Suprapubic skin (tissue), 4 donors: ENCODE data around the gene RNF214. TPM values are rescaled to one million over a fixed set of nuclear protein-coding genes. Genes with fewer than 3 reads are reported as not detected.
"Not testable (repeated sequence)": the region's sequence is repeated elsewhere in the genome, so short reads cannot be mapped to it uniquely, and the experiment has no call there.

Experiments
- DNase-seq, 2 donors: peaks; one replicate each; pipeline ENCODE4 v3.0.0-alpha.2; 2019; ENCODE audit warnings: low spot score in 2 of 2
- H3K27ac ChIP-seq: fragments of 200-600 bp; sonication (generic); one replicate; pipeline ENCODE4 v1.5.1; 2019
- H3K27me3 ChIP-seq: fragments of 200-600 bp; sonication (generic); one replicate; pipeline ENCODE4 v1.5.1; 2019
- H3K36me3 ChIP-seq: fragments of 200-600 bp; sonication (generic); one replicate; pipeline ENCODE4 v1.5.1; 2019
- H3K4me1 ChIP-seq: fragments of 200-600 bp; sonication (generic); one replicate; pipeline ENCODE4 v1.5.1; 2019
- H3K4me3 ChIP-seq: fragments of 200-600 bp; sonication (generic); one replicate; pipeline ENCODE4 v1.5.1; 2019; ENCODE audit warnings: mild to moderate bottlenecking
- H3K9me3 ChIP-seq: fragments of 200-600 bp; sonication (generic); one replicate; pipeline ENCODE4 v1.5.1; 2019
- EP300 ChIP-seq: sonication (generic); formaldehyde crosslinking; IDR thresholded peaks from one replicate; pipeline ENCODE4 v1.6.1; 2017; ENCODE audit warnings: antibody characterized with exemption
- POLR2A ChIP-seq, 2 donors: fragments of 450-650 bp; IDR thresholded peaks; one replicate each; pipeline ENCODE4 v1.6.1; 2017; ENCODE audit warnings: antibody characterized with exemption in 2 of 2, mild to moderate bottlenecking in 2 of 2, moderate library complexity in 2 of 2
- POLR2AphosphoS5 ChIP-seq, 3 donors: sonication (generic); formaldehyde crosslinking; IDR thresholded peaks; one replicate each; pipeline ENCODE4 v1.6.1; 2017; ENCODE audit warnings: antibody characterized with exemption in 3 of 3
- WGBS: methylation state at CpG from one replicate; pipeline ENCODE4 v1.1.5; 2018; 5-methylcytosine and 5-hydroxymethylcytosine counted together
- total RNA-seq, 4 donors: library from RNA; depleted of rRNA; stranded (reverse); fragments of >200 nt; gene quantifications; one replicate each; pipeline ENCODE4 v1.1.0, GENCODE V29; 2016
- TF ChIP-seq, protein P1 (sequence below), 2 donors: fragments of 200-600 bp in 1 of 2; fragments of 450-650 bp in 1 of 2; sonication (generic) in 1 of 2; IDR thresholded peaks; one replicate each; pipeline ENCODE4 v1.5.1; 2016 to 2019; ENCODE audit warnings: antibody characterized with exemption in 2 of 2, mild to moderate bottlenecking in 1 of 2, moderate library complexity in 1 of 2

RNF214 gene
- 10 to 100 TPM in 3 of 4 donors, 1 to 10 TPM in 1; 6.7 to 22.9 (median 12.2) TPM for total RNA-seq

DNA sequence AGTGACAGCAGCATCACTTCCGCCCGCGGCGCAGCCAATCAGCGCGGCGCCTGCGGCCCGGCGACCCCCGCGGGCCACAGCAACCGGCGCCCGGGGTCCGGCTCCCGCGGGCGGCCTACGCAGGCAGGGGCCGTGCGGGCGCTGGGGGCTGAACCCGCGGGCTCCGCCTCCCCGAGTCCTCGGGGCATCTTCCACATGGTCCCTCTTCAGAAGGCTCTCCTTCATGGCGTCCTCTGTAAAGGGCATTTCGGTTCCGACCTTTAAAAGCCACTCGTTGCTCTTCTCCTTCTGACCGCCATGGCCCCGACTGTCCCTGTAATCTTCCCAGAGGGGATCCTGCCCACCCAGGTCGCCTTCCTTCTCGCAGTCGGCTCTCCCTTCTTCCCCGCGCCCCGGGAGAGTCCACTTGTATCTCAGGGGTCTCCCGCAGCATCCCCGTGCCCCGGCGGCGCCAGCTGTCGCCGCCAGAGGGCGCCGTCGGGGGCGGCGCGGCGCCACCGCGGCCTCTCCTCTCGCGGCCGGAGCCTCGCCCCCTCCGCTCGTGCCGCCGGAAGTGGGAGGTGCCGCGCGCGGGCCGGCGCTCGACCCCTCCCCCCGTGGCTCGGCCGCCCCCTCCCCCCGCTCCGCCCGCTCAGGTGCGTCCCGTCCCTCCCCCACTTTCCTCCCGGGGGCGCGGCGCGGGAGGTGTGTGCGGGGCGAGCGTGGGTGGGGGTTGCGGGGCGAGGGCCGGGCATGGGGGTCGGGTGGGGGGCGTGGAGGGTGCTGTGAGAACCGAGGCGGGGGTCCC, at the start of gene RNF214:
RNF214 (plus strand) TSS at position 580 of the 787 bp plus-strand sequence. CDS start 1,602 bp downstream, outside the sequence.
- Histone ChIP-seq H3K4me1 (peaks cover 41% of the 10 kb centered on the region), H3K36me3 (peaks cover 29% of the 10 kb centered on the region), H3K4me3 (peak within 1 kb of the TSS; percentile 92), H3K27me3 (no peaks in the 10 kb centered on the region), H3K27ac (peak within 1 kb of the TSS; percentile 95), H3K9me3 (no peaks in the 10 kb centered on the region)
- 1% methylated on average over 19 of the region's 94 CpGs for WGBS
- TF ChIP-seq, protein P1, sequence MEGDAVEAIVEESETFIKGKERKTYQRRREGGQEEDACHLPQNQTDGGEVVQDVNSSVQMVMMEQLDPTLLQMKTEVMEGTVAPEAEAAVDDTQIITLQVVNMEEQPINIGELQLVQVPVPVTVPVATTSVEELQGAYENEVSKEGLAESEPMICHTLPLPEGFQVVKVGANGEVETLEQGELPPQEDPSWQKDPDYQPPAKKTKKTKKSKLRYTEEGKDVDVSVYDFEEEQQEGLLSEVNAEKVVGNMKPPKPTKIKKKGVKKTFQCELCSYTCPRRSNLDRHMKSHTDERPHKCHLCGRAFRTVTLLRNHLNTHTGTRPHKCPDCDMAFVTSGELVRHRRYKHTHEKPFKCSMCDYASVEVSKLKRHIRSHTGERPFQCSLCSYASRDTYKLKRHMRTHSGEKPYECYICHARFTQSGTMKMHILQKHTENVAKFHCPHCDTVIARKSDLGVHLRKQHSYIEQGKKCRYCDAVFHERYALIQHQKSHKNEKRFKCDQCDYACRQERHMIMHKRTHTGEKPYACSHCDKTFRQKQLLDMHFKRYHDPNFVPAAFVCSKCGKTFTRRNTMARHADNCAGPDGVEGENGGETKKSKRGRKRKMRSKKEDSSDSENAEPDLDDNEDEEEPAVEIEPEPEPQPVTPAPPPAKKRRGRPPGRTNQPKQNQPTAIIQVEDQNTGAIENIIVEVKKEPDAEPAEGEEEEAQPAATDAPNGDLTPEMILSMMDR (IDR thresholded peaks at IDR 0.05), result peak; percentile 90 to 97
- peak in 1 of 2 donors; percentile 30 for TF ChIP-seq POLR2A (IDR thresholded peaks at IDR 0.05)
- no peak for TF ChIP-seq EP300
- DNase-seq, result peak; percentile 81 to 83

DNA sequence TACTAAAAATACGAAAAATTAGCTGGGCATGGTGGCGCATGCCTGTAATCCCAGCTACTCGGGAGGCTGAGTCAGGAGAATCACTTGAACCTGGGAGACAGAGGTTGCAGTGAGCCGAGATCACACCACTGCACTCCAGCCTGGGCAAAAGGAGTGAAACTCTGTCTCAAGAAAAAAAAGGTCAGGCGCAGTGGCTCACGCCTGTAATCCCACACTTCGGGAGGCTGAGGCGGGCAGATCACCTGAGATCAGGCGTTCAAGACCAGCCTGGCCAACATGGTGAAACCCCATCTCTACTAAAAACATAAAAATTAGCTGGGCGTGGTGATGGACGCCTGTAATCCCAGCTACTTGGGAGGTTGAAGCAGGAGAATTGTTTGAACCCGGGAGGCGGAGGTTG, 49.3 kb upstream of the RNF214 start:
- not testable (repeated sequence) for H3K4me3 ChIP-seq, H3K27ac ChIP-seq, H3K9me3 ChIP-seq, H3K27me3 ChIP-seq
- 89% methylated on average over 12 of the region's 13 CpGs for WGBS
- peak in 1 of 2 donors; percentile 56 for DNase-seq
- Histone ChIP-seq H3K36me3 (peaks cover 24% of the 10 kb centered on the region), H3K4me1 (peaks cover 38% of the 10 kb centered on the region)

DNA sequence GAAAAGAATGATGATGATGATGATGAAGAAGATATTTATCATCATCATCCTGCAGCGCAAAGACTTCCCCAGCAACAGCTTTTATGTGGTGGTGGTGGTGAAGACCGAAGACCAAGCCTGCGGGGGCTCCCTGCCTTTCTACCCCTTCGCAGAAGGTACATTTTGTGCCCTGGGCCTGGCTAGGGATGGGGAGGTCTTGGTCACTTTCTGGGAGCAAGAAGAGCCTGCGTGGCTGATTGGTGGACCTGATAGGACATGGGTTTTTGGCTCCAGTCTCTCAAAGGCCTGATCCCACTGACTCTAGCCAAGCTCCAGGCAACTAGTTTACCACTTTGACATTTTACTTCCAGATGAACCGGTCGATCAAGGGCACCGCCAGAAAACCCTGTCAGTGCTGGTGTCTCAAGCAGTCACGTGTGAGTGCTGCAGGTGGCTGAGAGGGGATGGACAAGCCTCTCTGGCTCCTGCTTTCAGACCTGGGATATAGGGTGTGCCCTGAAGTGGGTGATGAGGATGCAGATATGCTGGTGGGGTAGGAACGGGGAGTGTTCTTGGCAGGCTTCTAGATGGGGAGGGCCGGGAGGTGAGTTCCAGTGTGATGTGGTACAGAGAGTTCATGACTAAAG, 48.6 kb upstream of the RNF214 start:
- Histone ChIP-seq H3K4me1 (peaks cover 36% of the 10 kb centered on the region), H3K27ac (no peak overlapping the region), H3K27me3 (no peaks in the 10 kb centered on the region), H3K9me3 (no peaks in the 10 kb centered on the region), H3K4me3 (no peak overlapping the region), H3K36me3 (peaks cover 31% of the 10 kb centered on the region)
- DNase-seq, result peak in 1 of 2 donors; percentile 57
- TF ChIP-seq EP300 (no peak), POLR2A (IDR thresholded peaks at IDR 0.05) (no peak), POLR2AphosphoS5 (IDR thresholded peaks at IDR 0.05) (no peak)
- TF ChIP-seq, protein P1 (IDR thresholded peaks at IDR 0.05), result no peak
- WGBS, result 75% methylated on average over 11 of the region's 11 CpGs

DNA sequence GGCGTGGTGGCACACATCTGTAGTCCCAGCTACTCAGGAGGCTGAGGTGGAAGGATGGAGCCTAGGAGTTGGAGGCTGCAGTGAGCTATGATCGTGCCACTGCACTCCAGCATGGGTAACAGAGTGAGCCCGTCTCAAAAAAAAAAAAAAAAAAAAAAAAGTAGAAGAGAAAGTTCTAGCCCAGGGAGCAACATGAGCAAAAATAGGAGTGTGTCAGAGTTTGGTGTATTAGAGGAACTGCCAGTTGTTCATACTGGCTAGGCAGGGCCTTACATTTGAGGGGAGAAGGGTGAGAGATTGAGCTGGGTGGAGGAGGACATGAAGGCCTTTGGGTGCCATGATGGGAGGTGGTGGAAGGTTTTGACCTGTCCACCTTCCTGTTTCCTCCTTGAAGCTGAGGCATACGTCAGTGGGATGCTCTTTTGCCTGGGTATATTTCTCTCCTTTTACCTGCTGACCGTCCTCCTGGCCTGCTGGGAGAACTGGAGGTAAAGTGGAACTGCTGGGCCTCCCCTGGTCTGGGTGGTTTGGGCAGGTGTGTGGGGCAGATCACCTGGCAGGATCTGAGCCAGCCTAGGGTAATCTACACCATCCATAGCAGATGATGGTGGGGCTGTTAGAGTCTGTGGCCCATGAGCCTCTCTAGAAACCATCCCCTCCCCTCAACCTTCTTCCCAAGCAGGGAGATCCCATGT, 46.6 kb upstream of the RNF214 start:
- H3K27ac ChIP-seq, result no peak overlapping the region
- 91% methylated on average over 5 of the region's 5 CpGs for WGBS
- peaks cover 51% of the 10 kb centered on the region for H3K36me3 ChIP-seq
- H3K4me3 ChIP-seq, result no peak overlapping the region
- peak in 1 of 2 donors; percentile 28 for DNase-seq
- peaks cover 25% of the 10 kb centered on the region for H3K4me1 ChIP-seq
- no peak for TF ChIP-seq POLR2AphosphoS5 (IDR thresholded peaks at IDR 0.05)
- no peak for TF ChIP-seq EP300
- TF ChIP-seq, protein P1 (IDR thresholded peaks at IDR 0.05), result no peak
- TF ChIP-seq POLR2A (IDR thresholded peaks at IDR 0.05), result no peak
- H3K27me3 ChIP-seq, result no peaks in the 10 kb centered on the region
- no peaks in the 10 kb centered on the region for H3K9me3 ChIP-seq

DNA sequence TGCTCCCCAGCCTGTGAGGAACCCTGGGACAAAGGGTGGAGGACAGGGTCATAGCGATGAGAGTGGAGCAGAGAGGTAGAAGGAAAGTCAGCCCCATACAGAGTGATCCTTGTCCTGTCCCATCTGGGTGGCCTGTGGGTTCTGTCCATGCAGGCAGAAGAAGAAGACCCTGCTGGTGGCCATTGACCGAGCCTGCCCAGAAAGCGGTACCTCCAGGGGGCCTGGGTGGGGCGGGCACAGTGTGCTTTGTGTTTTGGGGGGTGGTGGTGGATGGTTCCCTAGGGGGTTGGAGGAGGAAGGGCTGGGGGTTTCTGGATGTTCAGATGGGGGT, 46.1 kb upstream of the RNF214 start:
- WGBS, result 87% methylated on average over 3 of the region's 4 CpGs
- DNase-seq, result peak in 1 of 2 donors; percentile 59
- H3K27me3 ChIP-seq, result no peaks in the 10 kb centered on the region
- no peak overlapping the region for H3K27ac ChIP-seq
- peaks cover 56% of the 10 kb centered on the region for H3K36me3 ChIP-seq
- H3K9me3 ChIP-seq, result no peaks in the 10 kb centered on the region
- H3K4me3 ChIP-seq, result no peak overlapping the region
- TF ChIP-seq POLR2AphosphoS5 (IDR thresholded peaks at IDR 0.05) (no peak), EP300 (no peak)
- H3K4me1 ChIP-seq, result peaks cover 20% of the 10 kb centered on the region

DNA sequence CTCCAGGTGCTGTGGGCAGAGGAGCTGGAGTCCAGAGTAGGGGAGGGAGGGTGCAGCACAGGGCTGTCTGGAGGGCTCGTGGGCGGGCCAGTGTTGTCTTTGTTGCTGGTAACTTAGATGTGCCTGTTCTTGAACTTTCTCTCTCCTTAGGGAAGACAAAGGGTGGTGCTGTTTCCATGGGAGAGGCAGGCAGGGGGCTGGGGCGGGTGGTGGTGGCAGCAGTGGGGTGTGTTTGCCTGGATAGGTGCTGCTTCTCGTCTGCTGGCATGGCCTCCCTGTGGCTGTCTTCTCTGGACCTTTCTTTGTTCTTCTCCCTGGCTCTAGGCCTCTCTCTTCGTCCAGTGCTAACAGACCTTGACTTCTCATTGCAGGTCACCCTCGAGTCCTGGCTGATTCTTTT, 45.5 kb upstream of the RNF214 start:
- Histone ChIP-seq H3K4me3 (no peak overlapping the region), H3K27ac (no peak overlapping the region), H3K4me1 (peaks cover 13% of the 10 kb centered on the region), H3K9me3 (no peaks in the 10 kb centered on the region), H3K36me3 (peaks cover 62% of the 10 kb centered on the region), H3K27me3 (no peaks in the 10 kb centered on the region)
- peak in 1 of 2 donors; percentile 48 for DNase-seq
- 80% methylated on average over 6 of the region's 6 CpGs for WGBS
- TF ChIP-seq POLR2A (IDR thresholded peaks at IDR 0.05) (no peak), EP300 (no peak), POLR2AphosphoS5 (IDR thresholded peaks at IDR 0.05) (no peak)
- TF ChIP-seq, protein P1 (IDR thresholded peaks at IDR 0.05), result no peak
